Kidney epithelial cell (primary cell): Measurements from ENCODE around the gene REXO1. TPM values are rescaled to one million over a fixed set of nuclear protein-coding genes. Genes with fewer than 3 reads are reported as not detected.
A peak's percentile ranks its signal among the peaks of the same experiment; 100 is the strongest.

ENCODE experiments used
- DNase-seq: peaks from one replicate; pipeline ENCODE4 v3.0.0-alpha.2; 2010; ENCODE audit warnings: low read depth
- H3K27me3 ChIP-seq: 2 replicates; pipeline ENCODE4 v1.6.0; 2011; ENCODE audit warnings: low read length; ENCODE audit not compliant: control insufficient read depth, insufficient read depth
- H3K36me3 ChIP-seq: 2 replicates; pipeline ENCODE4 v1.5.1; 2011; ENCODE audit warnings: low read length; ENCODE audit not compliant: control insufficient read depth, insufficient read depth
- H3K4me3 ChIP-seq: 2 replicates; pipeline ENCODE4 v1.5.1; 2011; ENCODE audit warnings: low read depth, mild to moderate bottlenecking, control low read depth, low read length
- CTCF ChIP-seq: IDR thresholded peaks from 2 replicates; pipeline ENCODE4 v1.5.1; 2011; ENCODE audit warnings: mild to moderate bottlenecking, moderate library complexity, low read length, control low read depth, inconsistent platforms; ENCODE audit not compliant: insufficient read depth, poor library complexity, severe bottlenecking
- total RNA-seq: library from RNA; depleted of rRNA; stranded (reverse); fragments of >200 nt; gene quantifications from 2 replicates; pipeline ENCODE4 v1.2.3, GENCODE V29; 2015

REXO1 gene
- total RNA-seq, 1 donor from 2014 or later, result 18.8 TPM

- no peak for DNase-seq
- Histone ChIP-seq H3K36me3 (no peaks in the 10 kb centered on the region), H3K4me3 (peak overlapping the region; percentile 39), H3K27me3 (no peaks in the 10 kb centered on the region)
- TF ChIP-seq CTCF, result no peak
Measured at GRCh38 chr19:1856698-1857603, 8.7 kb upstream of the REXO1 start.

- H3K27me3 ChIP-seq, result no peaks in the 10 kb centered on the region
- no peak for DNase-seq
- peak overlapping the region; percentile 23 for H3K4me3 ChIP-seq
- H3K36me3 ChIP-seq, result no peaks in the 10 kb centered on the region
- no peak for TF ChIP-seq CTCF
Measured at GRCh38 chr19:1856345-1856697, 8.0 kb upstream of the REXO1 start.

GRCh38 chr19:1855828-1856255 is 7.6 kb upstream of the REXO1 start:
- H3K36me3 ChIP-seq, result no peaks in the 10 kb centered on the region
- H3K4me3 ChIP-seq, result peak overlapping the region; percentile 12
- H3K27me3 ChIP-seq, result no peaks in the 10 kb centered on the region
- TF ChIP-seq CTCF, result no peak
- DNase-seq, result no peak

- Histone ChIP-seq H3K4me3 (peak overlapping the region; percentile 12), H3K36me3 (no peaks in the 10 kb centered on the region), H3K27me3 (no peaks in the 10 kb centered on the region)
- TF ChIP-seq CTCF, result no peak
- no peak for DNase-seq
Measured at GRCh38 chr19:1855040-1855827, 7.0 kb upstream of the REXO1 start.

- TF ChIP-seq CTCF, result no peak
- Histone ChIP-seq H3K36me3 (no peaks in the 10 kb centered on the region), H3K27me3 (no peaks in the 10 kb centered on the region), H3K4me3 (no peak overlapping the region)
- no peak for DNase-seq
Measured at GRCh38 chr19:1854542-1855039, 6.3 kb upstream of the REXO1 start.
